HepG2 (cell line): ENCODE measurements around the gene MAP2K7. TPM values are rescaled to one million over a fixed set of nuclear protein-coding genes. Genes with fewer than 3 reads are reported as not detected.

Source experiments
- ARID2 ChIP-seq: sonication (generic); formaldehyde crosslinking; IDR thresholded peaks from 2 replicates; pipeline ENCODE4 v1.8.1; 2022; ENCODE audit warnings: mild to moderate bottlenecking, missing genetic modification reagents, borderline replicate concordance
- BCL6 ChIP-seq: IDR thresholded peaks from 2 replicates; pipeline ENCODE4 v1.6.1; 2016; ENCODE audit warnings: missing genetic modification reagents, missing compliant biosample characterization
- CREM ChIP-seq, 2 experiments: sonication (generic) in 1 of 2; formaldehyde crosslinking in 1 of 2; IDR thresholded peaks; 2 replicates each; pipeline versions ENCODE4 v1.4.0 to v1.6.1; 2016 to 2020; ENCODE audit warnings: antibody characterized with exemption in 1 of 2, mild to moderate bottlenecking in 1 of 2, missing genetic modification reagents in 1 of 2
- GTF3A ChIP-seq: sonication (generic); formaldehyde crosslinking; conservative IDR thresholded peaks from 2 replicates; pipeline ENCODE4 v1.4.0; 2020; ENCODE audit warnings: mild to moderate bottlenecking, missing genetic modification reagents
- RORA ChIP-seq: sonication (generic); formaldehyde crosslinking; IDR thresholded peaks from 2 replicates; pipeline ENCODE4 v1.5.0; 2020; ENCODE audit warnings: mild to moderate bottlenecking, missing genetic modification reagents, moderate library complexity
- XBP1 ChIP-seq: sonication (generic); formaldehyde crosslinking; IDR thresholded peaks from 2 replicates; pipeline ENCODE4 v1.5.0; 2020; ENCODE audit warnings: missing genetic modification reagents
- ZBTB21 ChIP-seq: sonication (generic); formaldehyde crosslinking; IDR thresholded peaks from 2 replicates; pipeline ENCODE4 v1.4.0; 2020; ENCODE audit warnings: missing genetic modification reagents
- ZBTB8A ChIP-seq: sonication (generic); formaldehyde crosslinking; IDR thresholded peaks from 2 replicates; pipeline ENCODE4 v1.4.0; 2020; ENCODE audit warnings: mild to moderate bottlenecking, low read depth, missing genetic modification reagents, borderline replicate concordance
- ZFP90 ChIP-seq: sonication (generic); formaldehyde crosslinking; IDR thresholded peaks from 2 replicates; pipeline ENCODE4 v1.8.0; 2022; ENCODE audit warnings: missing genetic modification reagents, mild to moderate bottlenecking, inconsistent platforms, borderline replicate concordance
- ZNF143 ChIP-seq: sonication (generic); formaldehyde crosslinking; IDR thresholded peaks from 2 replicates; pipeline ENCODE4 v1.4.0; 2020; ENCODE audit warnings: missing genetic modification reagents
- ZNF501 ChIP-seq: sonication (generic); formaldehyde crosslinking; IDR thresholded peaks from 2 replicates; pipeline ENCODE4 v1.5.1; 2020; ENCODE audit warnings: mild to moderate bottlenecking, moderate library complexity, missing genetic modification reagents
- ZNF747 ChIP-seq: sonication (generic); formaldehyde crosslinking; IDR thresholded peaks from 2 replicates; pipeline ENCODE4 v1.8.1; 2023; ENCODE audit warnings: missing genetic modification reagents, mild to moderate bottlenecking, borderline replicate concordance
- ZSCAN20 ChIP-seq: sonication (generic); formaldehyde crosslinking; IDR thresholded peaks from 2 replicates; pipeline ENCODE4 v1.4.0; 2020; ENCODE audit warnings: missing genetic modification reagents, mild to moderate bottlenecking, borderline replicate concordance
- ZXDC ChIP-seq: sonication (generic); formaldehyde crosslinking; IDR thresholded peaks from 2 replicates; pipeline ENCODE4 v1.5.0; 2020; ENCODE audit warnings: mild to moderate bottlenecking, missing genetic modification reagents
- polyA plus RNA-seq, 8 experiments: library from polyadenylated mRNA; depleted of rRNA in 3 of 8; stranded (reverse) in 7 of 8; unstranded in 1 of 8; fragments of >200 nt; fragmentation: Illumina TruSeq in 4 of 8; extraction: Trizol in 4 of 8; gene quantifications; 2 replicates each; pipeline versions ENCODE4 v1.2.1 to v1.2.3, GENCODE V29; 2011 to 2016; ENCODE audit warnings: low read depth in 4 of 8, missing spikeins in 1 of 8, mixed read lengths in 1 of 8; ENCODE audit not compliant: insufficient read depth in 1 of 8
- total RNA-seq, 5 experiments: library from RNA; depleted of rRNA; stranded (reverse); fragments of >200 nt; fragmentation: Illumina TruSeq; extraction: Trizol; gene quantifications; 2 replicates each; pipeline ENCODE4 v1.2.3, GENCODE V29; 2016; ENCODE audit warnings: low read depth in 1 of 5
- TF ChIP-seq, protein P1 (sequence below): sonication (generic); formaldehyde crosslinking; IDR thresholded peaks from 2 replicates; pipeline ENCODE4 v1.4.0; 2020; ENCODE audit warnings: missing genetic modification reagents, mild to moderate bottlenecking, borderline replicate concordance
- TF ChIP-seq, protein P2 (sequence below): IDR thresholded peaks from 2 replicates; pipeline ENCODE4 v1.6.1; 2012; ENCODE audit warnings: inconsistent platforms
- TF ChIP-seq, protein P3 (sequence below): sonication (generic); formaldehyde crosslinking; IDR thresholded peaks from 2 replicates; pipeline ENCODE4; 2020; ENCODE audit warnings: missing genetic modification reagents, mild to moderate bottlenecking, borderline replicate concordance

The MAP2K7 gene
- total and polyA plus RNA-seq, 2 of the 13 experiments (the other 11 are each of a cell fraction or from before 2014, with no cell fraction given): 9.0 to 10.8 TPM

DNA sequence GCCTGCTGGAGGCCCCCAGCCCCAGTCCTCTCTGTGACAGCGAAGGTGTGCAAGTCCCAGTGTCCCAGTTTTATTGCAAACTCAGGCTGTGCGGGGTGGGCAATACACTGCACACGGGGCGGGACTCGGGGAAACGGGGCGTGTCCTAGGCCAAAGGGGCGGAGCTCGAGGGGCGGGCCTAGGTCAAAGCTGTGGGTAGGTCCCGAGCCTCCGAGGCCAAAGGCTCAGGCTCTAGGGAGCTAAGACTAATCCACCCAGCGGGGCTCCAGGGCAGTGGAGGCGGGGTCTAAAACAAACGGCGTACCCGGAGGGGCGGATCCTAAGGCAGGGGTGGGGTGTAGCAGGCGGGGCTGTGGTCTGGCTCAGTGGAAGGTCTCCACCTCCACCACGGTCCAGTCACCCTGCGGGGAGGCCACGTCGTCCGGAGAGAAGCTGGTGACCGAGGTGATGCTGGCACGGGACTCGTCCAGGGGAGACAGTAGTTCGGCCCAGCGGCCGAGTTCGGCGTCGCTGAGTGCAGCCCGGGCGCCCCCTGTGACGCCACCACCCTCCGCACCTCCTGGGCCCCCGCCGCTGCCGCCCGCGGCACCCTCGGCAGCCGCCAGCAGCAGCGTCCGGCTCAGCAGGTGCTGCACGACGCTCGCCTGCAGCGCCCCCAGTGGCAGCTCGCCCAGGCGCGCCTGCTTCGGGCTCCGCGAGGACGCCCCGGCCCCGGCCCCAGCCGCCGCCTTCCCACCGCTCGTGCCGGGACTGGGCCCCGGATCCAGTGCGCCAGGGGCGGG lies 34.8 kb upstream of the MAP2K7 start (continued):
- TF ChIP-seq ZFP90: peak; percentile 24
- TF ChIP-seq ZXDC (CRISPR knock-in tag): no peak
- TF ChIP-seq GTF3A (CRISPR knock-in tag): no peak
- no peak for TF ChIP-seq ZBTB21 (CRISPR knock-in tag)
- no peak for TF ChIP-seq ARID2 (CRISPR knock-in tag)
- TF ChIP-seq, protein P1, sequence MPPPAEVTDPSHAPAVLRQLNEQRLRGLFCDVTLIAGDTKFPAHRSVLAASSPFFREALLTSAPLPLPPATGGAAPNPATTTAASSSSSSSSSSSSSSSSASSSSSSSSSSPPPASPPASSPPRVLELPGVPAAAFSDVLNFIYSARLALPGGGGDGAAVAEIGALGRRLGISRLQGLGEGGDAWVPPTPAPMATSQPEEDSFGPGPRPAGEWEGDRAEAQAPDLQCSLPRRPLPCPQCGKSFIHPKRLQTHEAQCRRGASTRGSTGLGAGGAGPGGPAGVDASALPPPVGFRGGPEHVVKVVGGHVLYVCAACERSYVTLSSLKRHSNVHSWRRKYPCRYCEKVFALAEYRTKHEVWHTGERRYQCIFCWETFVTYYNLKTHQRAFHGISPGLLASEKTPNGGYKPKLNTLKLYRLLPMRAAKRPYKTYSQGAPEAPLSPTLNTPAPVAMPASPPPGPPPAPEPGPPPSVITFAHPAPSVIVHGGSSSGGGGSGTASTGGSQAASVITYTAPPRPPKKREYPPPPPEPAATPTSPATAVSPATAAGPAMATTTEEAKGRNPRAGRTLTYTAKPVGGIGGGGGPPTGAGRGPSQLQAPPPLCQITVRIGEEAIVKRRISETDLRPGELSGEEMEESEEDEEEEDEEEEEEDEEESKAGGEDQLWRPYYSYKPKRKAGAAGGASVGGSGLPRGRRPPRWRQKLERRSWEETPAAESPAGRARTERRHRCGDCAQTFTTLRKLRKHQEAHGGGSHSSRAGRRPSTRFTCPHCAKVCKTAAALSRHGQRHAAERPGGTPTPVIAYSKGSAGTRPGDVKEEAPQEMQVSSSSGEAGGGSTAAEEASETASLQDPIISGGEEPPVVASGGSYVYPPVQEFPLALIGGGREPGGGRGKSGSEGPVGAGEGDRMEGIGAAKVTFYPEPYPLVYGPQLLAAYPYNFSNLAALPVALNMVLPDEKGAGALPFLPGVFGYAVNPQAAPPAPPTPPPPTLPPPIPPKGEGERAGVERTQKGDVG (CRISPR knock-in tag): no peak
- no peak for TF ChIP-seq CREM (IDR thresholded peaks at IDR 0.05)
- no peak for TF ChIP-seq CREM (CRISPR knock-in tag; IDR thresholded peaks at IDR 0.05)
- no peak for TF ChIP-seq RORA (CRISPR knock-in tag)
- TF ChIP-seq ZNF747 (CRISPR knock-in tag): no peak; the same call in 1 of the 2 replicates
- TF ChIP-seq, protein P2, sequence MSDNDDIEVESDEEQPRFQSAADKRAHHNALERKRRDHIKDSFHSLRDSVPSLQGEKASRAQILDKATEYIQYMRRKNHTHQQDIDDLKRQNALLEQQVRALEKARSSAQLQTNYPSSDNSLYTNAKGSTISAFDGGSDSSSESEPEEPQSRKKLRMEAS: peak; percentile 86
- no peak for TF ChIP-seq ZNF143
- no peak for TF ChIP-seq XBP1
- no peak for TF ChIP-seq BCL6 (CRISPR knock-in tag)
- TF ChIP-seq, protein P3, sequence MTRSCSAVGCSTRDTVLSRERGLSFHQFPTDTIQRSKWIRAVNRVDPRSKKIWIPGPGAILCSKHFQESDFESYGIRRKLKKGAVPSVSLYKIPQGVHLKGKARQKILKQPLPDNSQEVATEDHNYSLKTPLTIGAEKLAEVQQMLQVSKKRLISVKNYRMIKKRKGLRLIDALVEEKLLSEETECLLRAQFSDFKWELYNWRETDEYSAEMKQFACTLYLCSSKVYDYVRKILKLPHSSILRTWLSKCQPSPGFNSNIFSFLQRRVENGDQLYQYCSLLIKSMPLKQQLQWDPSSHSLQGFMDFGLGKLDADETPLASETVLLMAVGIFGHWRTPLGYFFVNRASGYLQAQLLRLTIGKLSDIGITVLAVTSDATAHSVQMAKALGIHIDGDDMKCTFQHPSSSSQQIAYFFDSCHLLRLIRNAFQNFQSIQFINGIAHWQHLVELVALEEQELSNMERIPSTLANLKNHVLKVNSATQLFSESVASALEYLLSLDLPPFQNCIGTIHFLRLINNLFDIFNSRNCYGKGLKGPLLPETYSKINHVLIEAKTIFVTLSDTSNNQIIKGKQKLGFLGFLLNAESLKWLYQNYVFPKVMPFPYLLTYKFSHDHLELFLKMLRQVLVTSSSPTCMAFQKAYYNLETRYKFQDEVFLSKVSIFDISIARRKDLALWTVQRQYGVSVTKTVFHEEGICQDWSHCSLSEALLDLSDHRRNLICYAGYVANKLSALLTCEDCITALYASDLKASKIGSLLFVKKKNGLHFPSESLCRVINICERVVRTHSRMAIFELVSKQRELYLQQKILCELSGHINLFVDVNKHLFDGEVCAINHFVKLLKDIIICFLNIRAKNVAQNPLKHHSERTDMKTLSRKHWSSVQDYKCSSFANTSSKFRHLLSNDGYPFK (CRISPR knock-in tag): 0 out of 2 replicates have a peak, but pooled peaks have one; percentile 13
- TF ChIP-seq ZBTB8A (CRISPR knock-in tag): no peak
- TF ChIP-seq ZSCAN20: 0 out of 2 replicates have a peak, but pooled peaks have one; percentile 81
- no peak for TF ChIP-seq ZNF501
